H1 (cell line): Measurements from ENCODE around the gene ZIC1. TPM values are rescaled to one million over a fixed set of nuclear protein-coding genes. Genes with fewer than 3 reads are reported as not detected.

Experiments used
- ASH2L ChIP-seq: fragments of 200-600, 300-600 bp; sonication (generic); IDR thresholded peaks from one replicate; pipeline ENCODE4 v1.7.1; 2017; ENCODE audit warnings: low read length
- BACH1 ChIP-seq: IDR thresholded peaks from 2 replicates; pipeline ENCODE4 v1.6.1; 2012; ENCODE audit warnings: low read length, improper control_type of control experiment
- CREB1 ChIP-seq: IDR thresholded peaks from 2 replicates; pipeline ENCODE4 v1.6.1; 2012; ENCODE audit warnings: inconsistent platforms
- CTBP2 ChIP-seq: IDR thresholded peaks from 2 replicates; pipeline ENCODE4 v1.7.0; 2011; ENCODE audit warnings: borderline replicate concordance, mild to moderate bottlenecking, moderate library complexity, mixed read lengths, low read length; ENCODE audit not compliant: insufficient read depth, insufficient read length
- EP300 ChIP-seq, 2 experiments: IDR thresholded peaks; 1 replicate in 1 of 2; 2 replicates in 1 of 2; pipeline ENCODE4 v1.6.1; 2011 to 2012; ENCODE audit warnings: low read depth in 2 of 2, low read length in 2 of 2, mild to moderate bottlenecking in 2 of 2, borderline replicate concordance in 1 of 2, inconsistent platforms in 1 of 2, moderate library complexity in 1 of 2
- FOSL1 ChIP-seq: IDR thresholded peaks from 2 replicates; pipeline ENCODE4 v1.6.1; 2011; ENCODE audit warnings: mild to moderate bottlenecking, low read depth, low read length, moderate library complexity; ENCODE audit not compliant: insufficient read depth
- GABPA ChIP-seq: IDR thresholded peaks from 2 replicates; pipeline ENCODE4 v1.6.1; 2011; ENCODE audit warnings: mild to moderate bottlenecking, low read length, moderate library complexity, borderline replicate concordance; ENCODE audit not compliant: insufficient read depth
- HDAC6 ChIP-seq: IDR thresholded peaks from one replicate; pipeline ENCODE4 v1.7.1; 2012; ENCODE audit warnings: low read depth, mild to moderate bottlenecking, inconsistent platforms, low read length, moderate library complexity
- KDM1A ChIP-seq: fragments of 200-600, 300-600 bp; sonication (generic); IDR thresholded peaks from 2 replicates; pipeline ENCODE4 v1.7.1; 2016; ENCODE audit warnings: mild to moderate bottlenecking, low read length, borderline replicate concordance
- KDM4A ChIP-seq: IDR thresholded peaks from one replicate; pipeline ENCODE4 v1.7.1; 2012; ENCODE audit warnings: low read depth, mild to moderate bottlenecking, moderate library complexity, low read length, inconsistent platforms; ENCODE audit not compliant: severe bottlenecking
- NANOG ChIP-seq: IDR thresholded peaks from 2 replicates; pipeline ENCODE4 v1.6.1; 2011; ENCODE audit warnings: low read length, low read depth, mild to moderate bottlenecking, inconsistent platforms; ENCODE audit not compliant: insufficient read depth, poor library complexity, severe bottlenecking
- NRF1 ChIP-seq: IDR thresholded peaks from 2 replicates; pipeline ENCODE4 v1.6.1; 2011; ENCODE audit warnings: mild to moderate bottlenecking, low read depth, low read length, improper control_type of control experiment
- PHF8 ChIP-seq: fragments of 200-600 bp; sonication (generic); conservative IDR thresholded peaks from 2 replicates; pipeline ENCODE4 v1.7.1; 2012; ENCODE audit warnings: low read depth, mild to moderate bottlenecking, inconsistent platforms, low read length, moderate library complexity
- POLR2AphosphoS5 ChIP-seq: IDR thresholded peaks from 2 replicates; pipeline ENCODE4 v1.6.1; 2011; ENCODE audit warnings: low read depth, low read length
- RNF2 ChIP-seq: fragments of 200-900, 300-1000 bp; sonication (generic); IDR thresholded peaks from 2 replicates; pipeline ENCODE4 v1.7.1; 2016; ENCODE audit warnings: borderline replicate concordance, low read depth, mild to moderate bottlenecking, antibody characterized with exemption, low read length; ENCODE audit not compliant: poor library complexity, severe bottlenecking; ENCODE audit errors: missing control alignments
- SIX5 ChIP-seq: IDR thresholded peaks from 2 replicates; pipeline ENCODE4 v1.6.1; 2011; ENCODE audit warnings: mild to moderate bottlenecking, low read depth, low read length
- SRF ChIP-seq: IDR thresholded peaks from 2 replicates; pipeline ENCODE4 v1.6.1; 2011; ENCODE audit warnings: mild to moderate bottlenecking, low read depth, low read length, moderate library complexity
- SUZ12 ChIP-seq: fragments of 200-600 bp; sonication (generic); IDR thresholded peaks from 2 replicates; pipeline ENCODE4 v1.6.1; 2012; ENCODE audit warnings: mild to moderate bottlenecking, inconsistent platforms, low read length, moderate library complexity, mixed read lengths
- TAF7 ChIP-seq: optimal IDR thresholded peaks from 2 replicates; pipeline ENCODE3; 2011; ENCODE audit warnings: low read depth, mild to moderate bottlenecking, inconsistent platforms, low read length, moderate library complexity, borderline replicate concordance
- TCF12 ChIP-seq: IDR thresholded peaks from 2 replicates; pipeline ENCODE4 v1.6.1; 2011; ENCODE audit warnings: low read depth, mild to moderate bottlenecking, low read length
- polyA plus RNA-seq, 7 experiments: library from polyadenylated mRNA; depleted of rRNA in 3 of 7; stranded (reverse) in 5 of 7; unstranded in 2 of 7; fragments of >200 nt in 5 of 7; fragments of 200-250 nt in 2 of 7; gene quantifications; 1 replicate in 5 of 7; 2 replicates in 1 of 7; 4 replicates in 1 of 7; pipeline versions ENCODE4 v1.2.1 to v1.2.3, GENCODE V29; 2011 to 2013; ENCODE audit warnings: missing spikeins in 2 of 7, mixed read lengths in 2 of 7
- total RNA-seq: library from RNA; stranded (reverse); fragmentation: NEBNext Ultra II Directional; extraction: Animal tissue kit (Norgen Biotek cat#: 25700); gene quantifications from 2 replicates; pipeline ENCODE4 v1.2.1, GENCODE V29; 2021
- TF ChIP-seq, protein P1 (sequence below): IDR thresholded peaks from 2 replicates; pipeline ENCODE4 v1.6.1; 2012; ENCODE audit warnings: inconsistent platforms
- TF ChIP-seq, protein P2 (sequence below): IDR thresholded peaks from 2 replicates; pipeline ENCODE4 v1.6.1; 2012; ENCODE audit warnings: low read length, inconsistent platforms

Gene ZIC1
- total and polyA plus RNA-seq, 2 of the 8 experiments (the other 6 are each of a cell fraction or from before 2014, with no cell fraction given) = 0.80 to 2.2 TPM

DNA sequence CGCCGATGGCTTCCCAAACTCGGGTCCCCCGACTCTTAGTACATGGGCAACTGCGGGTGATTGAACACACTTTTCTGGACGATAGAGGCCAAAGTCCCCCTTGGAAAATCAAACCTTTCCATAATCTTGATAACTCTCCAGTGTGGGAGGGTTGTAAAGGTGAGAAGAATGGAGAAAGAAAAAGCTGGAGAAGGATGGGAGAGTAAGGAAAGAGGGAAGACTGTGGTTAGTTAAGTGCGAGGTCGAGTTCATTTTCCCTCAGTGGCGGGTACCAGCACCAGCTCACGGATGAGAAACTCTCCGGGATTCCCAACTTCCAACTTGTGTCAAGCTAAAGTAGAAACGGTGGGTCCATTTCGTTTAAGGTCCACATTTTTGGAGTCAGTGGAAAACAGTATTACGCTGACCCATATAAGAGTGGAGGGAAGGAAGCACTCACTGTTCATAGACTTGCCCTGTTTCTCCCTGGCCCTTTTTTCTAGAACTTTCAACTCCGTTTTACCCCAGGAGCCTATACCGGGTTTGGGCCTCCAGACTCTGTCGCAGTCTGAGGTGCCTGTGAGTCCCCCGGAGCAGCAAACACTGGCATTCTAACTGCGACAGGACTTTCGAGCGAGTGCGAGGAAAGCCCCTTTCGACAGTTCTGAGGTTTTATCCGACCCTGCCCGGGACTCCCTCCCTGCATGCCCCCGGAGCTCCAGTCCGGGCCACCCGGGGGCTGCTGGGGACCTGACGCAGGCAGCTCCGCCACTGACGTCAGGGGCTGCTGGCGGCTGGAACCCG, 14.8 kb downstream of the ZIC1 start (continued):
- no peak for TF ChIP-seq HDAC6
- TF ChIP-seq EP300 (IDR thresholded peaks at IDR 0.05; ENCODE audit: borderline replicate concordance in 1 of 2, low read depth in 2 of 2, low read length in 2 of 2) = no peak
- TF ChIP-seq PHF8 = no peak
- peak; percentile 96 for TF ChIP-seq CTBP2
- no peak for TF ChIP-seq BACH1
- TF ChIP-seq, protein P1, sequence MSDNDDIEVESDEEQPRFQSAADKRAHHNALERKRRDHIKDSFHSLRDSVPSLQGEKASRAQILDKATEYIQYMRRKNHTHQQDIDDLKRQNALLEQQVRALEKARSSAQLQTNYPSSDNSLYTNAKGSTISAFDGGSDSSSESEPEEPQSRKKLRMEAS = no peak
- no peak for TF ChIP-seq POLR2AphosphoS5
- no peak for TF ChIP-seq TCF12
- TF ChIP-seq, protein P2, sequence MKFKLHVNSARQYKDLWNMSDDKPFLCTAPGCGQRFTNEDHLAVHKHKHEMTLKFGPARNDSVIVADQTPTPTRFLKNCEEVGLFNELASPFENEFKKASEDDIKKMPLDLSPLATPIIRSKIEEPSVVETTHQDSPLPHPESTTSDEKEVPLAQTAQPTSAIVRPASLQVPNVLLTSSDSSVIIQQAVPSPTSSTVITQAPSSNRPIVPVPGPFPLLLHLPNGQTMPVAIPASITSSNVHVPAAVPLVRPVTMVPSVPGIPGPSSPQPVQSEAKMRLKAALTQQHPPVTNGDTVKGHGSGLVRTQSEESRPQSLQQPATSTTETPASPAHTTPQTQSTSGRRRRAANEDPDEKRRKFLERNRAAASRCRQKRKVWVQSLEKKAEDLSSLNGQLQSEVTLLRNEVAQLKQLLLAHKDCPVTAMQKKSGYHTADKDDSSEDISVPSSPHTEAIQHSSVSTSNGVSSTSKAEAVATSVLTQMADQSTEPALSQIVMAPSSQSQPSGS = no peak
- TF ChIP-seq SRF = no peak
- peak; percentile 17 for TF ChIP-seq KDM4A
- TF ChIP-seq FOSL1 = no peak
- TF ChIP-seq TAF7 = no peak
- TF ChIP-seq ASH2L = peak; percentile 43
- no peak for TF ChIP-seq KDM1A
- TF ChIP-seq CREB1 = peak; percentile 78
- TF ChIP-seq SIX5 = no peak
- no peak for TF ChIP-seq GABPA
- TF ChIP-seq NRF1 = no peak
- TF ChIP-seq SUZ12 = peak; percentile 71
- no peak for TF ChIP-seq NANOG
- peak; percentile 90 for TF ChIP-seq RNF2
